Type B pancreatic cell (in vitro differentiated cells): Measurements from ENCODE around the gene POLN. TPM values are rescaled to one million over a fixed set of nuclear protein-coding genes. Genes with fewer than 3 reads are reported as not detected.

Experiments used
- DNase-seq: peaks from one replicate; pipeline ENCODE4 v3.0.0; 2021; ENCODE audit warnings: mixed read lengths; ENCODE audit not compliant: unreplicated experiment; ENCODE audit errors: extremely low spot score
- H3K27ac Mint-ChIP-seq: 2 replicates; pipeline ENCODE4 v1.8.0; 2021; ENCODE audit warnings: mild to moderate bottlenecking, mixed read lengths
- H3K27me3 Mint-ChIP-seq: 2 replicates; pipeline ENCODE4 v1.8.0; 2021; ENCODE audit warnings: mixed read lengths
- H3K36me3 Mint-ChIP-seq: 2 replicates; pipeline ENCODE4 v1.8.0; 2021; ENCODE audit warnings: mixed read lengths
- H3K4me1 Mint-ChIP-seq: one replicate; pipeline ENCODE4 v1.8.0; 2021; ENCODE audit warnings: mixed read lengths; ENCODE audit not compliant: unreplicated experiment
- H3K4me3 Mint-ChIP-seq: 2 replicates; pipeline ENCODE4 v1.8.0; 2021; ENCODE audit warnings: mild to moderate bottlenecking, mixed read lengths
- H3K9me3 Mint-ChIP-seq: 2 replicates; pipeline ENCODE4 v1.8.0; 2021; ENCODE audit warnings: mixed read lengths
- CTCF ChIP-seq: fragments of 200-600 bp; sonication (generic); conservative IDR thresholded peaks from 2 replicates; pipeline ENCODE4 v1.5.0; 2021; ENCODE audit warnings: antibody characterized with exemption, mild to moderate bottlenecking
- total RNA-seq: library from RNA; stranded (reverse); gene quantifications from 2 replicates; pipeline ENCODE4 v1.2.1, GENCODE V29; 2021; ENCODE audit warnings: low replicate concordance

POLN gene
- total RNA-seq, 1 donor from 2014 or later = 4.1 TPM

- no peak for TF ChIP-seq CTCF
- Mint-ChIP-seq H3K4me3 (no peak overlapping the region), H3K27me3 (no peaks in the 10 kb centered on the region), H3K4me1 (peaks cover 8% of the 10 kb centered on the region), H3K27ac (no peak overlapping the region), H3K9me3 (no peaks in the 10 kb centered on the region), H3K36me3 (no peaks in the 10 kb centered on the region)
- no peak for DNase-seq
These were observed 169.7 kb downstream of the POLN start for GRCh38 chr4:2071912-2072867.

DNA sequence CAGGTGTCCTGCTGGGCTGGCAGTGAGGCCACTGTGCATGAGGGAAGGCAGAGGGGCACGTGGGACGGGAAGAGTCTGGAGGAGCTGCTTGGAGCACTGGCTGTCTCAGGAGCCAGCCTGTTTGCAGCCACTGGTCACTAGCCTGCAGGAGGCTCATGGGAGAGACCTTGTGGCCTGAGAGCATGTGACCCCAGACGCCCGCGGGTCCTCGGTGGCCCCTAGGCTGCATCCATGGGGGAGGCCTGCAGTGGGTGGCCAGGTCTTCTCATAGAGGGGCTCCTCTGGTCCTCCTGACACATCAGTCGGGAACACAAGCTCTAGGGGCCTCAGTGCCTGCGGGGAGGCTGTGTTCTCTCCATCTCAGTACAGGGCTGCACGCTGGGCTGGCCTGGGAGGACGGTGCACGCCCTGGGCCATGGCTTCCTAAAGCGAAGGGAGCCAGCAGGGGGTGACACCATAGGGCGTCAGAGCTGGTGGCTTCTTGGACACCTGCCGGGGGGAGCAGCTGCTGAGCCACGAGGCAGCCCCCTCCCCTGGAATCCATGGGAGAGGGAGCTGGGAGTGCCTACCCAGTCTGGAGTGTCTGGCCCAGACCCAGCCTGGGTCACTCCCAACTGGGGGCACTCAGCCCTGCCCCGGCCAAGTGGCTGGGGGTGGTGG, 170.5 kb downstream of the POLN start:
- no peaks in the 10 kb centered on the region for H3K9me3 Mint-ChIP-seq
- no peak for TF ChIP-seq CTCF
- DNase-seq = no peak
- no peak overlapping the region for H3K27ac Mint-ChIP-seq
- peaks cover 5% of the 10 kb centered on the region for H3K4me1 Mint-ChIP-seq
- no peaks in the 10 kb centered on the region for H3K36me3 Mint-ChIP-seq
- H3K27me3 Mint-ChIP-seq = no peaks in the 10 kb centered on the region
- H3K4me3 Mint-ChIP-seq = no peak overlapping the region

- no peak for TF ChIP-seq CTCF
- no peaks in the 10 kb centered on the region for H3K9me3 Mint-ChIP-seq
- no peak overlapping the region for H3K27ac Mint-ChIP-seq
- no peak overlapping the region for H3K4me3 Mint-ChIP-seq
- no peak for DNase-seq
- no peaks in the 10 kb centered on the region for H3K36me3 Mint-ChIP-seq
- no peaks in the 10 kb centered on the region for H3K27me3 Mint-ChIP-seq
- peaks cover 5% of the 10 kb centered on the region for H3K4me1 Mint-ChIP-seq
These were observed 171.3 kb downstream of the POLN start for GRCh38 chr4:2070421-2071251.

DNA sequence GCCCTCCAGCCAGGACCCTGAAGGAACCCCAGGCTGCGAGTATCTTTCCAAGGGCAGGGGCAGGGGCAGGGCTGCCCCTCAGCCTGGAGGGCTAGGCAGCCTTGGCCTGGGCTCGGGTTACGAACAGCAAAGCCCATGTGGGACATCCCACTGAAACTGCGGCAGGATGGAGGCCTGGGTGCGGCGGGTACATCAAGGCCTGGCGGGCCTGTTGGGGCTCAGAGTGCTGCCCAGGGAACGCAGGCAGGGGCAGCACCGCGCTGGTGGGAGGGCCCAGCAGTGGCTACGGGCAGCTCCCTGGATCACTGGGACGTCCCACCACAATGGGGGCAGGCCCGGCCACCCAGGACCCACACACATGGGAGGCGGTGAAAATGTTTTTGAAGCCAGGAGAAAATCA, 171.9 kb downstream of the POLN start:
- no peaks in the 10 kb centered on the region for H3K27me3 Mint-ChIP-seq
- H3K27ac Mint-ChIP-seq = no peak overlapping the region
- TF ChIP-seq CTCF = no peak
- peaks cover 5% of the 10 kb centered on the region for H3K4me1 Mint-ChIP-seq
- no peaks in the 10 kb centered on the region for H3K36me3 Mint-ChIP-seq
- no peak overlapping the region for H3K4me3 Mint-ChIP-seq
- DNase-seq = no peak
- no peaks in the 10 kb centered on the region for H3K9me3 Mint-ChIP-seq

- DNase-seq = no peak
- Mint-ChIP-seq H3K4me1 (peaks cover 5% of the 10 kb centered on the region), H3K27me3 (no peaks in the 10 kb centered on the region), H3K4me3 (no peak overlapping the region), H3K9me3 (no peaks in the 10 kb centered on the region), H3K27ac (no peak overlapping the region), H3K36me3 (no peaks in the 10 kb centered on the region)
- no peak for TF ChIP-seq CTCF
These were observed 172.6 kb downstream of the POLN start for GRCh38 chr4:2069161-2069971.
